A673 (cell line): ENCODE measurements around the gene CLEC4A. TPM values are rescaled to one million over a fixed set of nuclear protein-coding genes. Genes with fewer than 3 reads are reported as not detected.
"Not testable (repeated sequence)": the region's sequence is repeated elsewhere in the genome, so short reads cannot be mapped to it uniquely, and the experiment has no call there.

Source experiments
- BruUV-seq: library from RNA; stranded (reverse); fragments of 400-500 nt; replicated peaks from 2 replicates; lab custom pipeline; 2021; lab: Mats Ljungman, UMichigan
- CTCF ChIA-PET: fragments of 300-600 bp; sonication (Branson Sonifier 250); formaldehyde crosslinking; loops from one replicate; lab custom pipeline; 2022; ENCODE audit warnings: antibody characterized with exemption; lab: Charles Lee
- POLR2A ChIA-PET: fragments of 300-600 bp; sonication (Branson Sonifier 250); formaldehyde crosslinking; loops from one replicate; lab custom pipeline; 2022; ENCODE audit warnings: antibody characterized with exemption; ENCODE audit not compliant: low non-redundant PET; lab: Charles Lee
- DNase-seq: peaks from one replicate; pipeline ENCODE4 v3.0.0-alpha.2; 2015; ENCODE audit warnings: low spot score
- H3K27ac ChIP-seq: fragments of 200-600 bp; sonication (generic); 2 replicates; pipeline ENCODE4 v1.5.1; 2016; ENCODE audit warnings: mixed run types, low read depth, mild to moderate bottlenecking, mixed read lengths, antibody characterized with exemption, low read length; ENCODE audit not compliant: poor library complexity, severe bottlenecking
- H3K27me3 ChIP-seq: fragments of 200-600 bp; sonication (generic); replicated peaks from 2 replicates; pipeline ENCODE4 v1.6.1; 2017; ENCODE audit warnings: mixed run types, low read depth, mild to moderate bottlenecking, mixed read lengths, antibody characterized with exemption, low read length; ENCODE audit not compliant: insufficient read depth, poor library complexity
- H3K36me3 ChIP-seq: fragments of 200-600 bp; sonication (generic); 2 replicates; pipeline ENCODE4 v1.6.1; 2016; ENCODE audit warnings: mixed run types, mild to moderate bottlenecking, mixed read lengths, antibody characterized with exemption, low read length; ENCODE audit not compliant: insufficient read depth, poor library complexity, severe bottlenecking
- H3K4me1 ChIP-seq: fragments of 200-600 bp; sonication (generic); 2 replicates; pipeline ENCODE4 v1.6.1; 2017; ENCODE audit warnings: mixed run types, mild to moderate bottlenecking, mixed read lengths, antibody characterized with exemption, low read length; ENCODE audit not compliant: insufficient read depth, poor library complexity, severe bottlenecking
- H3K4me3 ChIP-seq: fragments of 200-600 bp; sonication (generic); 2 replicates; pipeline ENCODE4 v1.5.1; 2016; ENCODE audit warnings: low read depth, mixed run types, mild to moderate bottlenecking, mixed read lengths, low read length; ENCODE audit not compliant: poor library complexity, severe bottlenecking
- H3K9me3 ChIP-seq: fragments of 200-600 bp; sonication (generic); 2 replicates; pipeline ENCODE4 v1.6.1; 2016; ENCODE audit warnings: mixed run types, low read depth, mild to moderate bottlenecking, mixed read lengths, antibody characterized with exemption, low read length; ENCODE audit not compliant: poor library complexity, severe bottlenecking
- intact Hi-C: fragments of 100-400 bp; cut with micrococcal nuclease; formaldehyde crosslinking; loops from one replicate; pipeline ENCODE4 v1.10.0; 2022; ENCODE audit not compliant: unreplicated experiment
- total RNA-seq: library from RNA; stranded (reverse); gene quantifications from 2 replicates; pipeline ENCODE4 v1.2.3, GENCODE V29; 2021

CLEC4A gene
- total RNA-seq, 1 experiment from 2014 or later, result 0.84 TPM

DNA sequence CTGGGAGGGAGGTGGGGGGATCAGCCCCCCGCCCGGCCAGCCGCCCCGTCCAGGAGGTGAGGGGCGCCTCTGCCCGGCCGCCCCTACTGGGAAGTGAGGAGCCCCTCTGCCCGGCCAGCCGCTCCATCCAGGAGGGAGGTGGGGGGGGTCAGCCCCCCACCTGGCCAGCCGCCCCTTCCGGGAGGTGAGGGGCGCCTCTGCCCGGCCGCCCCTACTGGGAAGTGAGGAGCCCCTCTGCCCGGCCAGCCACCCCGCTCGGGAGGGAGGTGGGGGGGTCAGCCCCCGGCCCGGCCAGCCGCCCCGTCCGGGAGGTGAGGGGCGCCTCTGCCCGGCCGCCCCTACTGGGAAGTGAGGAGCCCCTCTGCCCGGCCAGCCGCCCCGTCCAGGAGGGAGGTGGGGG is 60.8 kb downstream of the CLEC4A start:
- POLR2A ChIA-PET, H3K9me3 ChIP-seq, H3K27me3 ChIP-seq, H3K4me3 ChIP-seq, H3K27ac ChIP-seq, CTCF ChIA-PET, H3K36me3 ChIP-seq, intact Hi-C loops, BruUV-seq, H3K4me1 ChIP-seq, DNase-seq: not testable (repeated sequence)

DNA sequence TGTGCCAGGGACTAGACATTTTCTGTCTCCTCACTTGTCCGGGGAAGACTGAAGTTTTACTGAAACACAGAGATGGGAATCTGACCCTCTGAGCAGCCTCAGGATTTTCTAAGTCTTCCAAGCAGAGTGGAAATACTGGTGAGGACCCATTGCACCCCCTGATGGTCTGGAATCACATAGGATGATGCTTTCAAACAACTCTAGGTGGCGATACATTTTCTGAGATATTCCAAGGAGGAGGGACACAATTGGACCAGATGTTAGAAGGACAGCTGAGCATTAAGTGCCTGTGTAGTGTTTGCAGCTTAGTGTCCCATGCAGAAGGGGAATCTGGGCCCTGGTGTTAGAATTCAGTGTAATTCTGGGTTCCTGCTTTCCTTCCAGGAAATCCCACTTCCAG is 64.7 kb downstream of the CLEC4A start:
- H3K36me3 ChIP-seq, CTCF ChIA-PET, H3K4me1 ChIP-seq, H3K9me3 ChIP-seq, H3K27me3 ChIP-seq, POLR2A ChIA-PET, BruUV-seq, H3K27ac ChIP-seq, intact Hi-C loops, H3K4me3 ChIP-seq: not testable (repeated sequence)
- peak; percentile 25 for DNase-seq

Other genes with a start within 250 kb of the CLEC4A start
- 23.0 and 30.2 TPM in 2 replicates for gene SLC2A3, start 187.4 kb upstream of the CLEC4A start, total RNA-seq
- 13.9 and 14.6 TPM in 2 replicates for gene FOXJ2, start 90.9 kb upstream of the CLEC4A start, total RNA-seq
- gene C3AR1, start 57.3 kb upstream of the CLEC4A start, total RNA-seq, result 1.3 and 3.5 TPM in 2 replicates
- gene NECAP1, start 41.3 kb upstream of the CLEC4A start, total RNA-seq, result 35.2 and 41.1 TPM in 2 replicates
- not detected in 2 replicates for gene ZNF705A, start 33.4 kb downstream of the CLEC4A start, total RNA-seq
- gene FAM90A1, start 104.0 kb downstream of the CLEC4A start, total RNA-seq, result not detected in 2 replicates